K562 (cell line): Measurements from ENCODE around the gene ZG16B. TPM values are rescaled to one million over a fixed set of nuclear protein-coding genes. Genes with fewer than 3 reads are reported as not detected.

Source experiments
- ASH1L ChIP-seq: fragments of 450-650 bp; IDR thresholded peaks from 2 replicates; pipeline ENCODE4 v1.6.1; 2018; ENCODE audit warnings: borderline replicate concordance, mild to moderate bottlenecking, low read depth; ENCODE audit not compliant: partially characterized antibody
- ATF6 ChIP-seq: sonication (generic); formaldehyde crosslinking; IDR thresholded peaks from 2 replicates; pipeline ENCODE4 v1.4.0; 2020; ENCODE audit warnings: mild to moderate bottlenecking, missing genetic modification reagents
- CCNT2 ChIP-seq: IDR thresholded peaks from 2 replicates; pipeline ENCODE4 v1.6.1; 2011; ENCODE audit warnings: borderline replicate concordance, low read depth, mild to moderate bottlenecking, moderate library complexity, mixed read lengths, low read length; ENCODE audit not compliant: insufficient read length; ENCODE audit errors: extremely low read depth
- CREM ChIP-seq: IDR thresholded peaks from 2 replicates; pipeline ENCODE4 v1.6.1; 2014; ENCODE audit warnings: antibody characterized with exemption, low read depth
- E2F8 ChIP-seq: fragments of 450-650 bp; IDR thresholded peaks from 2 replicates; pipeline ENCODE4 v1.7.1; 2018; ENCODE audit warnings: mild to moderate bottlenecking, low read depth; ENCODE audit not compliant: partially characterized antibody
- ESRRB ChIP-seq: fragments of 250-450 bp; sonication (Bioruptor Pico); IDR thresholded peaks from 2 replicates; pipeline ENCODE4 v1.5.0; 2020; ENCODE audit warnings: mild to moderate bottlenecking, moderate library complexity, borderline replicate concordance
- HNRNPH1 ChIP-seq: fragments of 200-400 bp; formaldehyde crosslinking; optimal IDR thresholded peaks from 2 replicates; pipeline ENCODE3; 2017; ENCODE audit warnings: low read depth, mild to moderate bottlenecking, low read length, moderate library complexity
- JUN ChIP-seq, 2 experiments: sonication (generic) in 1 of 2; formaldehyde crosslinking in 1 of 2; IDR thresholded peaks; 2 replicates each; pipeline versions ENCODE4 v1.6.1 to v1.8.0; 2012 to 2022; ENCODE audit warnings: borderline replicate concordance in 2 of 2, mild to moderate bottlenecking in 2 of 2, improper control_type of control experiment in 1 of 2, low read depth in 1 of 2, low read length in 1 of 2, missing genetic modification reagents in 1 of 2
- MLLT1 ChIP-seq, 2 experiments: fragments of 450-650 bp; IDR thresholded peaks; 2 replicates each; pipeline ENCODE4 v1.6.1; 2016
- RCOR1 ChIP-seq, 2 experiments: IDR thresholded peaks; 2 replicates each; pipeline ENCODE4 v1.6.1; 2012; ENCODE audit warnings: low read depth in 2 of 2, low read length in 2 of 2, borderline replicate concordance in 1 of 2, improper control_type of control experiment in 1 of 2
- SMAD4 ChIP-seq: fragments of 250-450 bp; sonication (Bioruptor Pico); conservative IDR thresholded peaks from 2 replicates; pipeline ENCODE4 v1.8.0; 2021; ENCODE audit warnings: inconsistent platforms, mild to moderate bottlenecking, moderate library complexity
- SRSF1 ChIP-seq: fragments of 200-400 bp; formaldehyde crosslinking; IDR thresholded peaks from 2 replicates; pipeline ENCODE4 v1.6.1; 2017; ENCODE audit warnings: mild to moderate bottlenecking, low read depth, low read length, moderate library complexity
- ZNF280A ChIP-seq: fragments of 450-650 bp; IDR thresholded peaks from 2 replicates; pipeline ENCODE4 v1.6.1; 2018; ENCODE audit warnings: mild to moderate bottlenecking, low read depth; ENCODE audit not compliant: partially characterized antibody
- ZNF77 ChIP-seq: fragments of 250-450 bp; sonication (Bioruptor Pico); IDR thresholded peaks from 2 replicates; pipeline ENCODE4 v1.5.0; 2020
- polyA plus RNA-seq, 8 experiments: library from polyadenylated mRNA; depleted of rRNA in 4 of 8; stranded (reverse) in 5 of 8; unstranded in 3 of 8; fragments of >200 nt; fragmentation: Nextera tagmentation in 2 of 8; fragmentation: Illumina TruSeq in 1 of 8; extraction: Ambion mirVana in 2 of 8; extraction: Trizol in 1 of 8; gene quantifications; 2 replicates each; pipeline versions ENCODE4 v1.2.1 to v1.2.3, GENCODE V29; 2011 to 2014; ENCODE audit warnings: inconsistent platforms in 1 of 8, missing spikeins in 1 of 8
- total RNA-seq, 7 experiments: library from RNA; depleted of rRNA in 6 of 7; stranded (reverse); fragments of >200 nt in 6 of 7; fragmentation: Illumina TruSeq in 2 of 7; extraction: Trizol in 2 of 7; gene quantifications; 2 replicates each; pipeline versions ENCODE4 v1.2.1 to v1.2.3, GENCODE V29; 2011 to 2021; ENCODE audit warnings: low replicate concordance in 1 of 7
- TF ChIP-seq, protein P1 (sequence below): fragments of 450-650 bp; formaldehyde crosslinking; IDR thresholded peaks from 2 replicates; pipeline ENCODE4 v1.4.0; 2022; ENCODE audit warnings: missing genetic modification characterization
- TF ChIP-seq, protein P2 (sequence below): fragments of 250-450 bp; sonication (Bioruptor Pico); IDR thresholded peaks from 2 replicates; pipeline ENCODE4 v1.8.0; 2021; ENCODE audit warnings: moderate library complexity, mild to moderate bottlenecking, inconsistent platforms

ZG16B gene
- total and polyA plus RNA-seq, 9 of the 15 experiments (the other 6 are each of a cell fraction or from before 2014, with no cell fraction given) = 0.25 to 0.43 (median 0.34) TPM; not detected in 5

DNA sequence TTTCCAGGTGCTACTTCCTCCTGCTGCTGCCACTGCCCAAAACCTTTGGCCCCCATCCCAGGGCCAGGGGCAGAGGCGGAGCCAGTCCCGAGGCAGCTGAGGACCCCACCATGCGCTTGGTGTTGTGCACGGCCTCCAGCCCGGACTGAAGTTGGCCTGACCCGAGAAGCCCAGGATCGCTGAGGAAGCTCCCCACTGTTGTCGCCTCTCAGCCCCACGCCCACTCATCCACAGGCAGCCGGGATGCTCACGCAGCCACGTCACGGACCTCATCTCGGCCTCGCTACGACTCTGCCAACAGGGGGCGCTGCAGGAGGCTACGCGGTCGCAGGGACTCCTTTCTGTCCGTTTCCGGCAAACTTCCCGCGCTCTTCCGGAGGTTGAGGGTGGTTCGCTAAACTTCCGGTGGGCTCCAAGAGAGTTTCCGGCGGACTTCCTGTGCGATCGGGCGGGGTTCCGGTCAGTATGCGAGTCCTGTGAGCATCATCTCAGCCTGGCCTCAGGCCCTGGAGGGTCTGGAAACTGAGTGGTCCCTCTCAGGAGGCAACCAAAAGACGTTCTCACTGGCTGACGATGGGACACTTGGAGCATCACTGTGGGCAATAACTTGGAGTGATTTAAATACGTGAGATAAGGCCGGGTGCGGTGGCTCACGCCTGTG, 12.4 kb downstream of the ZG16B start (continued):
- TF ChIP-seq ZNF280A (no peak), SMAD4 (CRISPR knock-in tag) (0 out of 2 replicates have a peak, but pooled peaks have one; percentile 24), RCOR1 (IDR thresholded peaks at IDR 0.05; ENCODE audit: borderline replicate concordance in 1 of 2, low read depth in 2 of 2, low read length in 2 of 2) (peak in 1 of 2 experiments; percentile 71; a peak in 2 of 4 replicates), ASH1L (no peak), JUN (IDR thresholded peaks at IDR 0.05; ENCODE audit: borderline replicate concordance, low read depth, low read length) (no peak), JUN (CRISPR knock-in tag; IDR thresholded peaks at IDR 0.05; ENCODE audit: borderline replicate concordance) (no peak), CCNT2 (no peak), SRSF1 (no peak), ESRRB (CRISPR knock-in tag) (no peak), HNRNPH1 (no peak), ATF6 (no peak), MLLT1 (IDR thresholded peaks at IDR 0.05) (no peak), ZNF77 (no peak), E2F8 (peak; percentile 97), CREM (peak; percentile 93)
- TF ChIP-seq, protein P1, sequence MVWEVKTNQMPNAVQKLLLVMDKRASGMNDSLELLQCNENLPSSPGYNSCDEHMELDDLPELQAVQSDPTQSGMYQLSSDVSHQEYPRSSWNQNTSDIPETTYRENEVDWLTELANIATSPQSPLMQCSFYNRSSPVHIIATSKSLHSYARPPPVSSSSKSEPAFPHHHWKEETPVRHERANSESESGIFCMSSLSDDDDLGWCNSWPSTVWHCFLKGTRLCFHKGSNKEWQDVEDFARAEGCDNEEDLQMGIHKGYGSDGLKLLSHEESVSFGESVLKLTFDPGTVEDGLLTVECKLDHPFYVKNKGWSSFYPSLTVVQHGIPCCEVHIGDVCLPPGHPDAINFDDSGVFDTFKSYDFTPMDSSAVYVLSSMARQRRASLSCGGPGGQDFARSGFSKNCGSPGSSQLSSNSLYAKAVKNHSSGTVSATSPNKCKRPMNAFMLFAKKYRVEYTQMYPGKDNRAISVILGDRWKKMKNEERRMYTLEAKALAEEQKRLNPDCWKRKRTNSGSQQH (CRISPR knock-in tag) = no peak
- TF ChIP-seq, protein P2, sequence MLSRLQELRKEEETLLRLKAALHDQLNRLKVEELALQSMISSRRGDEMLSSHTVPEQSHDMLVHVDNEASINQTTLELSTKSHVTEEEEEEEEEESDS (CRISPR knock-in tag) = no peak
